HL-60 (cell line): ENCODE results near the gene CLIP2.
A peak's percentile ranks its signal among the peaks of the same experiment; 100 is the strongest.

ENCODE experiments used
- DNase-seq, 2 experiments: peaks; one replicate each; pipeline ENCODE4 v3.0.0-alpha.2; 2010 to 2020; ENCODE audit warnings: low read depth in 1 of 2, low spot score in 1 of 2
- H3K27ac ChIP-seq: fragments of 250-450 bp; sonication (Bioruptor Pico); replicated peaks from 2 replicates; pipeline ENCODE4 v1.5.1; 2020; ENCODE audit warnings: mild to moderate bottlenecking, moderate library complexity
- H3K27me3 ChIP-seq: fragments of 250-450 bp; sonication (Bioruptor Pico); 2 replicates; pipeline ENCODE4 v1.5.1; 2021; ENCODE audit warnings: mild to moderate bottlenecking, moderate library complexity; ENCODE audit not compliant: insufficient read depth, poor library complexity, severe bottlenecking
- H3K4me3 ChIP-seq: replicated peaks from 2 replicates; pipeline ENCODE4 v1.5.1; 2011; ENCODE audit warnings: mild to moderate bottlenecking, control low read depth, low read length; ENCODE audit not compliant: insufficient read depth
- GABPA ChIP-seq: IDR thresholded peaks from 2 replicates; pipeline ENCODE4 v1.6.1; 2012; ENCODE audit warnings: low read depth
- POLR2AphosphoS5 ChIP-seq: IDR thresholded peaks from 2 replicates; pipeline ENCODE4 v1.6.1; 2012; ENCODE audit warnings: low read depth
- SPI1 ChIP-seq: IDR thresholded peaks from 2 replicates; pipeline ENCODE4 v1.6.1; 2012; ENCODE audit warnings: low read depth, mild to moderate bottlenecking, borderline replicate concordance
- TF ChIP-seq, protein P1 (sequence below): IDR thresholded peaks from 2 replicates; pipeline ENCODE4 v1.6.1; 2012; ENCODE audit warnings: low read depth; ENCODE audit not compliant: insufficient replicate concordance
- TF ChIP-seq, protein P2 (sequence below): IDR thresholded peaks from one replicate; pipeline ENCODE4 v1.5.1; 2011; ENCODE audit warnings: low read length, control low read depth, inconsistent platforms; ENCODE audit not compliant: insufficient read depth

CLIP2 gene

DNA sequence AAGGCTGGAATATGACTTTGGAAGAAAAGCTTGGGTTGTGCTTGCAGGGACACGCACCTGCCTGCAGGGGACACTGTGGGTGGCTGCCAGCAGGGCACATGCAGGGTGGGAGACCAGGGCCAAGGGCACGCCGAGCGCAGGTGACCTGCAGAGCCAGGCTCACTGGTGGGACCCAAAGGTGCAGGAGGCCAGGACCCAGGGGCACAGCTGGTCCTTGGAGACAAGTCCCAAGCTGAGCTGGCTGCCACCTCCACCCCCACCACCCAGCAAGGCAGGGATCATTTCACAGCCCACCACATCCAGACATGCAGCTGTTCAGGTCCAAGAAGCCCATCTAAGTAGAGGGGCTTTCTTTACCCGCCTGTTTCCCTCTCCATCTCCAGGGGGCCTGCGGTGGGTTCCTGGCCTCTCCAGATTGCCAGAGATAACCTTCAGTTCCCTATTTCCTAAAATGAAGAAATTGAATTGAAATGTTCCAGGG lies 13.8 kb upstream of the CLIP2 start:
- H3K27ac ChIP-seq: no peak overlapping the region; the same call in 1 of the 2 replicates
- H3K4me3 ChIP-seq: no peak overlapping the region
- TF ChIP-seq SPI1: peak; percentile 56; the same call in 1 of the 2 replicates
- no peak for TF ChIP-seq POLR2AphosphoS5
- TF ChIP-seq, protein P1, sequence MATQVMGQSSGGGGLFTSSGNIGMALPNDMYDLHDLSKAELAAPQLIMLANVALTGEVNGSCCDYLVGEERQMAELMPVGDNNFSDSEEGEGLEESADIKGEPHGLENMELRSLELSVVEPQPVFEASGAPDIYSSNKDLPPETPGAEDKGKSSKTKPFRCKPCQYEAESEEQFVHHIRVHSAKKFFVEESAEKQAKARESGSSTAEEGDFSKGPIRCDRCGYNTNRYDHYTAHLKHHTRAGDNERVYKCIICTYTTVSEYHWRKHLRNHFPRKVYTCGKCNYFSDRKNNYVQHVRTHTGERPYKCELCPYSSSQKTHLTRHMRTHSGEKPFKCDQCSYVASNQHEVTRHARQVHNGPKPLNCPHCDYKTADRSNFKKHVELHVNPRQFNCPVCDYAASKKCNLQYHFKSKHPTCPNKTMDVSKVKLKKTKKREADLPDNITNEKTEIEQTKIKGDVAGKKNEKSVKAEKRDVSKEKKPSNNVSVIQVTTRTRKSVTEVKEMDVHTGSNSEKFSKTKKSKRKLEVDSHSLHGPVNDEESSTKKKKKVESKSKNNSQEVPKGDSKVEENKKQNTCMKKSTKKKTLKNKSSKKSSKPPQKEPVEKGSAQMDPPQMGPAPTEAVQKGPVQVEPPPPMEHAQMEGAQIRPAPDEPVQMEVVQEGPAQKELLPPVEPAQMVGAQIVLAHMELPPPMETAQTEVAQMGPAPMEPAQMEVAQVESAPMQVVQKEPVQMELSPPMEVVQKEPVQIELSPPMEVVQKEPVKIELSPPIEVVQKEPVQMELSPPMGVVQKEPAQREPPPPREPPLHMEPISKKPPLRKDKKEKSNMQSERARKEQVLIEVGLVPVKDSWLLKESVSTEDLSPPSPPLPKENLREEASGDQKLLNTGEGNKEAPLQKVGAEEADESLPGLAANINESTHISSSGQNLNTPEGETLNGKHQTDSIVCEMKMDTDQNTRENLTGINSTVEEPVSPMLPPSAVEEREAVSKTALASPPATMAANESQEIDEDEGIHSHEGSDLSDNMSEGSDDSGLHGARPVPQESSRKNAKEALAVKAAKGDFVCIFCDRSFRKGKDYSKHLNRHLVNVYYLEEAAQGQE: no peak
- no peak for TF ChIP-seq GABPA
- TF ChIP-seq, protein P2, sequence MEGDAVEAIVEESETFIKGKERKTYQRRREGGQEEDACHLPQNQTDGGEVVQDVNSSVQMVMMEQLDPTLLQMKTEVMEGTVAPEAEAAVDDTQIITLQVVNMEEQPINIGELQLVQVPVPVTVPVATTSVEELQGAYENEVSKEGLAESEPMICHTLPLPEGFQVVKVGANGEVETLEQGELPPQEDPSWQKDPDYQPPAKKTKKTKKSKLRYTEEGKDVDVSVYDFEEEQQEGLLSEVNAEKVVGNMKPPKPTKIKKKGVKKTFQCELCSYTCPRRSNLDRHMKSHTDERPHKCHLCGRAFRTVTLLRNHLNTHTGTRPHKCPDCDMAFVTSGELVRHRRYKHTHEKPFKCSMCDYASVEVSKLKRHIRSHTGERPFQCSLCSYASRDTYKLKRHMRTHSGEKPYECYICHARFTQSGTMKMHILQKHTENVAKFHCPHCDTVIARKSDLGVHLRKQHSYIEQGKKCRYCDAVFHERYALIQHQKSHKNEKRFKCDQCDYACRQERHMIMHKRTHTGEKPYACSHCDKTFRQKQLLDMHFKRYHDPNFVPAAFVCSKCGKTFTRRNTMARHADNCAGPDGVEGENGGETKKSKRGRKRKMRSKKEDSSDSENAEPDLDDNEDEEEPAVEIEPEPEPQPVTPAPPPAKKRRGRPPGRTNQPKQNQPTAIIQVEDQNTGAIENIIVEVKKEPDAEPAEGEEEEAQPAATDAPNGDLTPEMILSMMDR: peak; percentile 12
- H3K27me3 ChIP-seq: no peaks in the 10 kb centered on the region
- DNase-seq: peak in 1 of 2 experiments; percentile 30

DNA sequence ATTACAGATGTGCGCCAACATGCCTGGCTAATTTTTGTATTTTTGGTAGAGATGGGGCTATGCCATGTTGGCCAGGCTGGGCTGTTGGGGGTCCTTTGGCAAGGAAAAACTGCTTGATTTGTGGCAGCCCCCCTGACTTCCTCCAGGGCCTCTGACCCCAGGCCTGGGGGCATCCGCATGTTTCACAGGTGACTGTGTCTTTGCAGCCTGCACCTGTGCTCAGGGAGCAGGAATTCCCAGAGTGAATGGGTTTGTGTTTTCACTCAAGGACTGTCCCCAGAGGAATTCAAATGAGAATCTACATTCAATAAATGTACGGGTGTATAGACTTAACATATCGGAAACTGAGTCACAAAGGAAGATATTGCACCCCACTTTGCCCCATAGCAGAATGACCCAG lies 11.6 kb upstream of the CLIP2 start:
- Histone ChIP-seq H3K4me3 (no peak overlapping the region), H3K27me3 (no peaks in the 10 kb centered on the region), H3K27ac (no peak overlapping the region)
- TF ChIP-seq, protein P1: no peak
- TF ChIP-seq, protein P2: no peak
- TF ChIP-seq SPI1: no peak
- no peak for TF ChIP-seq GABPA
- no peak for TF ChIP-seq POLR2AphosphoS5
- DNase-seq: no peak

DNA sequence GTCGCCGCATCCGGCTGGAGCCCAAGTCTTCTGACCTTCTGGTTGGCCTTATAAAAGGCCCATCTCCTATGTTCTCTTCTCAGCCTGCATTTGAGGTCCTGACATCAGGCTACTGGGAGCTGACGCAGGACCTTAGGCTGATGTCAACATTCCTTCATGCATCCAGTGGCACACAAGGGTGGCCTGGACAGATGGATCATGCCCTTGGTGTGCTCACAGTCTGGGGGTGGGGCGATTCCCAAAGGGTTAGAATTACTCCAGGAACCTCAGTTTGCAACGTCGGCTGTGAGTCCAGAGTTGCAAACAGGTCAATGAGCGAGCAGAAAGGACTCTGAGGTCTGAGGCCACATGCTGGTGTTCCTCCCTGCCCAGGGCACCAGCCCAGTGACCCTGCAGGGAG lies 8.2 kb upstream of the CLIP2 start:
- H3K27ac ChIP-seq: no peak overlapping the region
- TF ChIP-seq GABPA (no peak), SPI1 (no peak), POLR2AphosphoS5 (no peak)
- TF ChIP-seq, protein P1: no peak
- TF ChIP-seq, protein P2: no peak
- no peak for DNase-seq

More for the DNA sequence above, 8.2 kb upstream of the CLIP2 start:
- Histone ChIP-seq H3K27me3 (no peaks in the 10 kb centered on the region), H3K4me3 (no peak overlapping the region)
